Skeletal muscle cell (primary cell): ENCODE data around the gene CERK.

ENCODE experiments used
- DNase-seq: peaks from one replicate; pipeline ENCODE4 v3.0.0-alpha.2; 2010; ENCODE audit warnings: low read depth
- H3K4me3 ChIP-seq: 2 replicates; pipeline ENCODE4 v1.5.1; 2011; ENCODE audit warnings: low read depth, mild to moderate bottlenecking, control low read depth, low read length, moderate library complexity

The CERK gene

DNA sequence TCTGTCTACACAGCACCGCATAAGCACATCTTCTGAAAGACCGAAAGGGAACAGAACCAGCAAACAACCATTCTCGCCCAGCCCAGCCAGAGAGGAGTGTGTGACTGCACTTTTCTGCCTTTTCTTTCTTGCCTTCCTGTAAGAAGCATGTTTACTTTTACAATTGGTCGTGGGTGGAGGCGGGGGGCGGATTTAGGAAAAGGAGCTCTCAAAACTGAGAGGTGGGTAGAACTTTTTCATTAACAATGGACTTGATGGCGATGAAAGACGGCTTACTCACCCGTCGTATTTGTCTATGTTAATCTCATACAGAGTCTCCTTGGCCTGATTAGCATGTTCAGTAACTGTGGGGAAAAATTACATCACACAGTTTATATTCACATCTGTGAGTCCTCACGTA is 27.2 kb downstream of the CERK start:
- no peak for DNase-seq
- H3K4me3 ChIP-seq: no peak overlapping the region

DNA sequence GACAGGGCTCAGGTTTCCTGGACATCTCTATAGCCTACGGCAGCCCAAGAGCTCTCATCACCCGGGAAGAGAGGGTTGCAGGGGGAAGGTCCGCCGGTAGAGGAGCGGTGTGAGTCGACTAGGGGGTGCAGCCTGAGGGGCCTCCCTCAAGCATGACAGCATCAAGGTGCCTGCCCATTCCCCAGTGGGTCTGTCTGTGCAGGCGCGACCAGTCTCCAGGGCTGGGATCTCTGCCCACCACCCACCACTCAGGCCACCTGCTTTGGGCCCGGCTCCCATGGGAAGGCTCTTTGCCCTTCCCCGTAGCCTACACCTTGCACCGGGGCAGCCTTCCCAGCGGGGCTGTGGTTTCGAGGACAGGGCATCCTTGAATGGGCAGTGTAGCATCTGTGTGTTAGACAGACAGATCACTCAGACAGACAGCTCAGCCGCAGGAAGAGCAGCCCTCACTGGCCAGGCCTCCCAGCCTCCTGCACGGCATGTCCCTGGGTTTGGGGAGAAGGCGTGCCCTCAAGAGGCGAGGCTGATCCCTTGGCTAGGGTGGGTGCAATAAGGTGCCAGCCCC is 29.2 kb downstream of the CERK start:
- DNase-seq: no peak

DNA sequence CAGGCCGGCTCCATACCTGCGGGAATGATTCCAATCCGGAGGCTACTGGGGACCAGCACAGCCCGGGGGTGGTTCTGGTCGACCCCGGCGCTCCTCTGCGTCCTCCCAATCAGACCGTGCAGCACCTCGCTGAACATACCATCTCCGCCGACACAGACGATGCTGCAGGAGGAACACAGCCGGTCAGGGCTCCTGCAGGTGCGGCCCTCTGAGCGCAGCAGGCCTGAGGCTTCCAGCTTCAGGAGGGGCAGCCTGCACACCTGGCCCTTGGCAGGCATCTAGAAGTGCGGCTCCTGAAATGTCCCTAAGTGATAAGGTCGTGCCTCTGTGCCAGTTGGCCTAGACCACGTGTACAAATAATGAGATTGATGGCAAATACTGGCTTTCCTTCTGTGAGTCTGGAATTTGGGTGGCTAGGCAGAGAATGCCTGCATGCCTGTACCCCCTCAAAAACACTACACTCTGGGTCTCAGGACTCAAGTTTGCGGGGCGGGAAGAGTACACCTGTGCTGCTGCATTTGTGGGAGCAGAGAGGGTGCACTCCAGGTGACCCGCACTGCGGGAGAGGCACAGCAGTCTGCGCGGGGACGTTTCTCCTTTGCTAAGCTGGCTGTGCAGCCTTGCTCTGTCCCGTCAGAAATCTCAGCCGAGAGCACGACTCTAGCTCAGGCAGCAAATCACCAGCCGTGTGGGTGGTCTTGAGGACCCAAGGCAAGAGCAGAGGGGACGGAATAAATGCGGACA is 30.1 kb downstream of the CERK start:
- no peak overlapping the region for H3K4me3 ChIP-seq
- DNase-seq: no peak

More for the DNA sequence above, 29.2 kb downstream of the CERK start:
- no peak overlapping the region for H3K4me3 ChIP-seq

DNA sequence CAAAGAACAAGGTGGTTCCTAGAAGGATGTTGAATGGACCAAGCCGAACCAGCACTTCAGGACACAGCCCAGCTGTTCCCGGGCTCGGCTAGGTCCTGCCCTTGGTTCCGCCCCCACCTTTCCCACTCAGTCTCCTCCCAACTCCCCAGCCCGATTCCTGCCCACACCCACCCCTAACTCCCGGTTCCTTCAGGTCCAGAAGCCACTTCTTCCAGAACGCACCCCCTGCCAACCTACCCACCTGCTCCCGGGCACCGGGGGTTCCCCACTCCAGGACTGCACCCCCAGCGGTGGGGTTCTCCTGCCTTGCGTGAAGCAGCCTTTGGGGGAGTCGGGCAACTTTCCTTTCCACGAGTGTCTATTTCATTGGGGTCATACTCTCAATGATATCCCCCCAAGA is 30.7 kb downstream of the CERK start:
- DNase-seq: no peak
- no peak overlapping the region for H3K4me3 ChIP-seq

DNA sequence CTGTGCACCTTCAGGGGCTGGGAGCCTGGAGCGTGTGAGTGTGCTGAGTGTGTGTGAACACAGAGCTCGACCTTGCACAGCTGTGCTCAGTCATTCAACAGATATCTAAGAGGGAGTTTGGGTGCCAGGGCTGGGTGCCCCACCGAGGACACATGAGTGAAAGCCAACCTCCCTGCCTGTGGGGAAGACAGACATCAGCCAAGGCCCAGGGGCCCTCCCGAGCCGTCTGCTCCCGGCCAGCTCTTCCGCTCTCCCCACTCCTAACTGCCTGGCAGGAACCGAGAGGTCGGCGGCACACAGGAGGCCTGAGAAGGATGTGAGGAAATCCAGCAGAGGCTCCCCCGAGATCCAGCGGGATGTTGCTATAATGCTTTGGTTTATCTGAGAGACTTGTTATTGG is 32.0 kb downstream of the CERK start:
- no peak overlapping the region for H3K4me3 ChIP-seq
- DNase-seq: no peak

DNA sequence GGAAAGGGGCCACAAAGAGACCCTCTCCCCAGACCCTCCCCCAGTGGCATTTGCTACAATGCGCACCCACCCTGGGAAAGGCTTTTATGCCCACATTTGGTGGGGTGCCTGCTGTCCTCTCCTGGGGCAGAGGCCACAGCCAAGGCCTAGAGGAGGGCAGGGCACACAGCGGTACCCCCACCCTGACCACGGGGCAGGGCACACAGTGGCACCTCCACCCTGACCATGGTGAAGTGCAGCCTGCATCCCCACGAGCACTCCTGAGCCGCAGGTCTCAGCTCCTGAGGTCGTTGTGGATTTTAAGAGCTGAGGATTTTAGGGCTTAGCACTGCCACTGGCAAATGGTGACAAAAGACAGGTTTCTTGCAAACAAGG is 34.1 kb downstream of the CERK start:
- DNase-seq: no peak
- H3K4me3 ChIP-seq: no peak overlapping the region

DNA sequence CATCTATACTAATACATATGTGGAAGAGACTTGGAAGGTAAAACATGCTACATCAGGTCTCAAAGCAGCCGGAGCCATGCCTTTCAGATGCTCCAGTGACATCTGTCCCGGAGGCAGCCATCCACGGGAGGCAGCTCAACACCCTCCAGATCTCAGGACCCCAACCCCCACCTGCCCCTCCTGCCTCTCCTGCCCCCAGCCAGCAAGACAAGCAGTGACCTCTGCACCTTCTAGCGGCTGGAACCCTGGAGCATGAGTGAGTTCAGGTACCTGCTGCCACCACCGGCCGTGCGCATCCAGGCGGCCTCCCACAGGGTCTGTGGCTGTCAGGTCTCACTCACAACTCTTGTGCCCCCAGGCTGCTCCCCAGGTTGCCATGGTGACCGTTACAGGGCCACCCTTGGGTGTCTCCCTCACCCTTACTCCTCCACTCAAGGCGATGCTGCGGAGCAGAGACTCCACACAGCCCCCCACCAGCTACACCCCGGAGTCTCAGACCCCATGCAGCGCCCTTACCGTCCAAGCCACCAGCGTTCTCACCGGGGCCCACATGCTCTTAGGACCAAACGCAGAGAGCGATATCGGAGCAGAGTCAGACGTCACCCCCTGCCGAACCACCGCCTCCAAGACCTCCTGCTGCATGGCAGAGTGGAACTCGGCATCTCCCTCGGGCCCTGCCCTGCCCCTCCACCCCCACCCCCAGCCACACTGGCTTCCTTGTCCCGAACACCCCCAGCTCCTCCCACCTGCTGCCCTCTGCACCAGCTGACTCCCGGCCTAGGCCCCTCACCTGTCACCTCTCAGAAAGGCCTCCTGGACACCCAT is 34.7 kb downstream of the CERK start:
- H3K4me3 ChIP-seq: no peak overlapping the region
- DNase-seq: no peak

DNA sequence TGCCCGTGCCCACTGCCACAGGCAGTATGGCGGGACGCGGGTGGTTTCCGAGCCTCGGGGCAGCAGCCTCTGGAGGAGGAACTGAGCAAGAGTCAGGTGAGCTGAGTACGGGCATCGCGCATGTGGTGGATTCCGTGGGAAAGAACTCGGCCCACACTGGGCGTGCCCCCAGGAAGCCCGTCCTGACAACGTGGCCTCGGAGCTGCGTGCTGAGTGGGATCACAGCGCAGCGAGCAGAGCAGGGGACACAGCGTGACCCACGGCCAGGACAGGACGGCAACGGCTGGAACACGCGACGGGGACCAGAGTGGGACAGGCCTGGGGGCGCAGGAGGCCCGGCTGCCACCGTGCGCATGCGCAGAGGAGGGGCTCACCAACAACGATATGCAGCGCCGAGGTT is 36.8 kb downstream of the CERK start:
- no peak overlapping the region for H3K4me3 ChIP-seq

DNA sequence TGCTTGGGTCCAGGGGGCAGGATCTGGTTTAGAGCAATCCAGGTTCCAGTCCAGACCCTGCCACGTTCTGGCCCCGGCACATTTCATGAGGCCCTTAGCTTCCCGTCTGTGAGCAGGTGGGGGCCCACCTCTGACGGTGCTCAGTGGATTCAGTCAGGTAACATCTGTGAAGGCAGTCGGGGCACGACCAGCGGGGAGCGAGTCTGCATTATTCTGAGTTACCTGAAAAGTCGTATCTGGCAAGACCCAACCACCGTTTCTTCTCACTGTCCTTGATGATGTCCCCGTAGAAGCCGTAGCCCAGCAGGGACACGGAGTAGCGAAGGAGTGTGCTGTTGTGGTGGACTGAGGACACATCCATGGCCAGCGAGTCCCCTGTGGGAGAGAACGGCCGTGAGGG is 39.0 kb downstream of the CERK start:
- no peak for DNase-seq
- H3K4me3 ChIP-seq: no peak overlapping the region

More for the DNA sequence above, 36.8 kb downstream of the CERK start:
- DNase-seq: no peak

DNA sequence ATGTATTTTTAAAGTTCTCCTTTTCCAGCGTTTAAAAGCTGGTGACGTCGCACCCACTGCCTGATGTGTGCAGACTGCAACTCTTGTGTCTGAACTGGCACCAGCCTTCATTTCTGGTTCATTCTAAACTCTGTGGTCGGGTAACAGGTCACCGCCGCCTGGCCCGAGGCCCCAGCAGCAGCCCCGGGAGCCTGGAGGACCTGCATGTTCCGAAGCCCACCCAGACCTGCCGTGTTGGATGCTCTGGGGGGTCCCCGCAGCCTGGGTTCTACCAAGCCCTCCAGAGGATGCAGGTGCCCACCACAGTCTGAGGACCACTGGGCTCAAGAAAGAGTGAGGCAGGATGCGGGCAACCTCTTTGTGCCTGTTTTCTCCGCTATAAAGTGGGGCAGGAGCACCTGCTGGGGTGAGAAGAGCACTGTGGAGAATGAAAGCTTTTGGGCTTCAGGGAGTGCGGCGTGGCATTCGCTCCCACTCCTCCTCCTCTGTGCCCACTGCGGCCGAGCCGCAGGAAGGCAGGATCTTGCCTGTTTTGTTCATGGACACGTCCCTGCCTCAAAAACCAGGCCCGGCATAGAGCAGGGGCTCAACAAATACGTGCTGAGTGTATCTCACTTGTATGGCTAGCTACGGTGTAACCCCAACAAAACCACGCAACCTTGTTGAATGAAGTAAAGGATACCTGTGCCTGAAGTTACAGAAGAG is 40.1 kb downstream of the CERK start:
- DNase-seq: no peak
- no peak overlapping the region for H3K4me3 ChIP-seq

DNA sequence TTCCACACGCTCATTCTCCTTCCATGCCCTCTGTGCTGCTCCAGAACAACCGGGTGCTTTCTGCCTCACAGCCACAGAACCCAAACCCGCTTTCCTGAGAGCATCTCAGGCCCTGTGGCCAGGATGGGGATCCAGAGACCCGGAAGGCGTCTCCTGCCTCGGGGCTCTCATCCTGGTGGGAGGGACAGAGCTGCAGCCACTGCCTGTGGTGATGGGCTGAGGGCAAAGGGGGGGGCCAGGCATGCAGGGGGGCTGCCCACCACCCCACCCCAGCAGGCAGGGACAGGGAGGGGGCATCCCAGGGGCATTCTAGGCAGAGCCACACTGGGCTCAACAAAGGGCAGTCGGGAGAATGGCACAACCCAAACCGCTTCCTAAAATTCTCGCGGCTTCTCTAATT is 41.4 kb downstream of the CERK start:
- DNase-seq: no peak
- no peak overlapping the region for H3K4me3 ChIP-seq

DNA sequence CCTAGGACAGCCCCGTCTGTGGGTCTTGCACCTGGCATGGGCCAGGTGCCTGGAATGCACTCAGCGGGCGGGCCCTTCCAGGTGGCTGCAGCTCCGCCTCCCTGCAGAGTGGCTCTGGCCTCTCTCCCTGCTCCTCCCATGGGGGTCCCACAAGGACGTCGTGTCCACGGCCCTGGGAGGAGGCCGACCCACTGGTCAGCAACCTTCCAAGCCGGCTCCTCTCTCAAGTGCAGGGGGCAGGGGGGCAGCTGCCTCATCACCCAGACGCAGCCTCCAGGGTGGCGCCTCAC is 41.9 kb downstream of the CERK start:
- no peak for DNase-seq

DNA sequence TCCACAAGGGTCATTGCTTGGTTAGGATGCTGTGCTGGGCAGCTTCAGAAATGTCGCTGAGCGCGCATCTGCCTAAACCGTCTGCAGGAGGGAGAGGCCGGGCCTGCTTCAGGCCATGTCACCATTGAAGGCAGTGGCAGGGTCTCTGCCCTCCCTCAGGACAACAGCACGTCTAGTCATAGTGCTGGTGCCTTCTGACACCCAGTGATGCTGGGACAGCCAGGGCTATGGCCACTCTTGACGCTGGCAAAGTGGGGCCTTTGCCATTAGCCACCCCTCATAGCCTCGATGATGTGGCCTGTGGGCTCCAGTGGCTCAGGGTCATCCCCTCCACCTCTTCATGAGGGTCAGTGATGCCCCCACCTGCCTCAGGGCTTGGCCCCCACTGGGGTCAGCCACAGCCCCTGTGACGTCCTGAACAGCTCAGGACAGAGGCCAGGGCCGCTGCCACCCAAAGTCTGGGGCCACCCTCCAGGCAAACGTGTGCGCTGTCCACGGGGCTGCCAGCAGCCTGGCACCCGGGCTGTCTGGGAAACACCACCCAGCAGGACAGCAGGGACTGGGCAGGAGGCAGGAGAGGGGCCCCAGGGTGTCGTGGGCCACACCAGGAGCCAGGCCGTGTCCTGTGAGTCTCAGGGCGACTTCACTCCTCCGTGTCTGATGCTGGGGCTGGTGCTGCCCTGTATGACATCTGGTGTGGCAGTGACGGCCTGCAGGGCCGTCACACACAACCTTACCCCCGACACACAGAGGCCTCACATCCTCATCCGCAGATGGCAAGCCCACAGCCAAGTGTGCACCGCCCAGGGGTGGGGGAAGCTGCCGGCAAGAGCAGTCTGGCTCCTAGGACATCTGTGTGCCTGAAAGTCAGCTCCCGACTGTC is 42.5 kb downstream of the CERK start:
- H3K4me3 ChIP-seq: no peak overlapping the region
- DNase-seq: no peak

More for the DNA sequence above, 41.9 kb downstream of the CERK start:
- H3K4me3 ChIP-seq: no peak overlapping the region

DNA sequence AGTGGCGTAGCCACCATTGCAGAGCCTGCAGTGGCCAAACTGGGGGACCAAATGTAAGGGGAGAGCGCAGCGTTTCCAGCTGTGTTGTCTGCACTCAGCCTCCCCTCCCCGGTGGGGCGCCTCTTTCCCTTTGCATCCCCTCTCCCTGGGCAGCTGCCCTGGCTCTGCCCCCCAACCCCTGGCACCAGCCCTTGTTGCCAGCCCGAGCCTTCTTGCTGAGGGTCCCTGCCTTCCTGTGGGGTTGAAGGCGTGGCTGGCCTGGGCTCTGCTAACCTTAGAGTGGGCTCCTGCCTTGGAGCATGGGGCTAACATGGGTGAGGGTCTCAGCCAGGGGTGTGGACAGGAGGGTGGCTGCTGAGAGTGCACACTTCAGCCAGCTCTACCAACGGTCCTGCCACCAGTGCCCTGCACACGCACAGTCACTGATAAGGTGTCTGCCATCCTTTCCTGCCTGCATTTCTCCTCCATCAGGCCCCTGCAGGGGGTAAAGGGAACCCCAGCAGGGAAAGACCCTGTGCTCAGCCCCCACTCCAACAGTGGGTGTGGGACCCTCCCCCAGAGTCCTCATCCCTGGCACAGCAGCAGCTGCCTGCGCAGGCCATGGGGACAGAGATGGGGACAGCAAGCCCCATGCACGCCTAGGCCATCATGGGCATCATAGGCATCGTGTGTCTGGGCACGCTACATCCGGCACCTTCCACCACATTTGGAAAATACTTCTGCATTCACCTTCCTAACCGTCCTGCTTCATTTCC is 43.5 kb downstream of the CERK start:
- no peak for DNase-seq
- H3K4me3 ChIP-seq: no peak overlapping the region

DNA sequence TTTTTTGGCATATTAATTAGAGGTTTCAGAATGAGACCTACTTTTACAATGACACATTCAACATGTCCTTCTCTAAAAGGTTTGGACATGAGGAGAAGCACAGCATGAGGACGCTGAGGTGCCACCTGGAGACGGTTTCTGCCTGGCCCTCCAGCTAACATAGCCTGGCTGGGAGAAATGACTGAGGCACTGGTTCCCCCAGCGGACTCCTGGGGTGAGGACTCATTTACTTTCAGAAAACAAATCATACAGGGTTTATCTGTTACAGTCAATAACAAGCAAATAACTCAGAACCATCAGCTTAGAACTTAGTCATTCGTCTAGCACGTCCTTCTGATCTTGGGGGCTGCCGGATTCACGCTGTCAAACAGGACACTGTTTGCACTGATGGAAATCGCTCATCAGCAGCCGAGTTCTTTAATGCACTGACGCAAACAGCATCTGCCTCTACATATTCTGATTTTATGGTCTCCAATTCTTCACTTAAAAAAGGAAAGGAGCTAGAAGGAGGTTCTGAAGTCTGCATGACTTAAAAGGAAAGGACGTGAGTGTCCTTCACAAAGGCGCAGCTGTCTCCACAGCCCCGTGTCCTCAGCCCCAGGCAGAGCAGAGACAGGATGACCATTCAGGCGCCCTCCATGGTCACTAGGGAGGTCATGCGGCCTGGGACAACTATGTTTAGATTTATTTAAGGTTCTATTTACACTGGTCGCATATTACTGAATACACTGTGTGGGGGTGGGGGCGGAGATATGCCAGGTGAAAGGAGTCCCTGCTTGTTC is 44.2 kb downstream of the CERK start:
- no peak overlapping the region for H3K4me3 ChIP-seq
- DNase-seq: no peak

DNA sequence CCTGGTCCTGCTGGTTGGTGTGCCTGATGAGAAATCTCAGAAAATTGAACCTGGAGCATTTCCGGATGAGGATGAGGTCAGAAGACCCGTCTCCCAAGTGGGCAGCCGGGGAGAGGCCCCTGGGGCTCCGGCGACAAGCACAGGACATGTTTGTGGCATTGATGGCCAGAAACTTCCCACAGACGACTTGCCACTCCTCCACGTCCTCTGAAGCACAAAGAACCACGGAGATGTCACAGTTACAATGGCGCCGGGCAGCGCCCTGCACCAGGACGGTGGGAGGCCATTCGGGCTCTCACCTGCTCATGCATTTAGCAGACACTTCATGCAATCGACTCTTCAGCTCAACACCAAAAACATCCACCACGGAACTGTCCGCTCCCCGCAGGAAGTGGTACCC is 46.5 kb downstream of the CERK start:
- H3K4me3 ChIP-seq: no peak overlapping the region
- DNase-seq: no peak

DNA sequence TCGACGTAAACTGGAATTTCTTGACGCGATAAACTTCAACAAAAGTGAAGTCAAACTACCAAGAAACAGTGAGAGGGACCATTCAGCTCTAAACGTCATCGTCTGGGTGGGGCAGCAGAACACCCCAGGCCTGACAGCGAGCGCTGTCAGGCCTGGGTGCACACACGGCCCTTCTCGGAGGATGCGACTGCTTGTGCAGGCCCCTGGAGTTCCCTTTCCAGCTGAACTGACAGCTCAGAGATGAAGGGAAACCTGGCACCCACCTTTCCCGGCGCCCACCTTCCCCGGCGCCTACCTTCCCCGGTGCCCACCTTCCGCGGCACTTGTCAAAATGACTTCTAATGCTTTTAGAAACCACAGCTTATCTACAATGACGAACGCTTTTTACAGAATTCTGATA is 47.9 kb downstream of the CERK start:
- H3K4me3 ChIP-seq: no peak overlapping the region
- DNase-seq: no peak

DNA sequence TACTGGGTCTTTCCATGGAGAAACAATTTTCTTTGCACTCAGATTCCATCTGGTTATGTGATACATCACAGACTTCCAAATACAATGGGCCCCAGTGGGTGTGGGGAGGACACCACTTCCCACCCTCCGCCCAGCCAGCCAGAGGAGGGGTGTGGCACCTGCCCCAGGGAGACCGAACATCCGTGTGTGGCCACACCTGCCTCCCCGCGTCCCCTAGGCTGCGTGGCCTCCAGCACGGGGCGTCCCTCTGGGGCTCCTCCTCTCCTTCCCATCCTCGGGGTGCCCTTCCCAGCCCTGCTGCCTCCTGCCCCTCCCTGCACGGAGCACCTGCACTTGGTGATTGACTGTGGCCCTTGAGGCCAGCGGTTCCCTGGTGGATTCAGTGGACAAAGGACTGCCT is 49.1 kb downstream of the CERK start:
- H3K4me3 ChIP-seq: no peak overlapping the region
- DNase-seq: no peak
